Measurements from ENCODE around the gene SINHCAF.

GRCh38 chr12:31257784-31258183 is 68.2 kb downstream of the SINHCAF start:
- TF ChIP-seq CTCF (conservative IDR thresholded peaks at IDR 0.05) (no peak), EZH2 (IDR thresholded peaks at IDR 0.05; ENCODE audit: low read depth) (no peak)

Measured in PC-9 (cell line).